ENCODE data around the gene MALL.

The MALL gene

GRCh38 chr2:110126906-110127305, 11.3 kb upstream of the MALL start:
- DNase-seq (ENCODE audit: low read depth) = no peak
- H3K4me3 ChIP-seq (ENCODE audit: low read depth, low read length) = no peak overlapping the region
- no peak for TF ChIP-seq CTCF (IDR thresholded peaks at IDR 0.05; ENCODE audit: insufficient read depth, low read depth, low read length, missing control alignments)

- no peak for TF ChIP-seq CTCF (IDR thresholded peaks at IDR 0.05; ENCODE audit: insufficient read depth, low read depth, low read length, missing control alignments)
- no peak overlapping the region for H3K4me3 ChIP-seq (ENCODE audit: low read depth, low read length)
- no peak for DNase-seq (ENCODE audit: low read depth)
Measured at GRCh38 chr2:110126086-110126773, 10.6 kb upstream of the MALL start.

GRCh38 chr2:110124939-110125691, 9.5 kb upstream of the MALL start:
- no peak for TF ChIP-seq CTCF (IDR thresholded peaks at IDR 0.05; ENCODE audit: insufficient read depth, low read depth, low read length, missing control alignments)
- DNase-seq (ENCODE audit: low read depth) = no peak
- no peak overlapping the region for H3K4me3 ChIP-seq (ENCODE audit: low read depth, low read length)

- DNase-seq (ENCODE audit: low read depth) = no peak
- TF ChIP-seq CTCF (IDR thresholded peaks at IDR 0.05; ENCODE audit: insufficient read depth, low read depth, low read length, missing control alignments) = no peak
- H3K4me3 ChIP-seq (ENCODE audit: low read depth, low read length) = no peak overlapping the region
Measured at GRCh38 chr2:110124038-110124825, 8.6 kb upstream of the MALL start.

- no peak overlapping the region for H3K4me3 ChIP-seq (ENCODE audit: low read depth, low read length)
- no peak for DNase-seq (ENCODE audit: low read depth)
- no peak for TF ChIP-seq CTCF (IDR thresholded peaks at IDR 0.05; ENCODE audit: insufficient read depth, low read depth, low read length, missing control alignments)
Measured at GRCh38 chr2:110121592-110121991, 6.0 kb upstream of the MALL start.

GRCh38 chr2:110121052-110121334, 5.4 kb upstream of the MALL start:
- no peak overlapping the region for H3K4me3 ChIP-seq (ENCODE audit: low read depth, low read length)
- no peak for DNase-seq (ENCODE audit: low read depth)
- no peak for TF ChIP-seq CTCF (IDR thresholded peaks at IDR 0.05; ENCODE audit: insufficient read depth, low read depth, low read length, missing control alignments)
